ENCODE measurements around the gene BRD7.
"Not testable (repeated sequence)": the region's sequence is repeated elsewhere in the genome, so short reads cannot be mapped to it uniquely, and the experiment has no call there.

The BRD7 gene

GRCh38 chr16:50354629-50355456 is 13.9 kb downstream of the BRD7 start:
- no peak for DNase-seq

GRCh38 chr16:50354082-50354481 is 14.7 kb downstream of the BRD7 start:
- no peak for DNase-seq

- no peak for DNase-seq
These were observed 16.8 kb downstream of the BRD7 start for GRCh38 chr16:50351952-50352351.

- DNase-seq = no peak
These were observed 17.7 kb downstream of the BRD7 start for GRCh38 chr16:50351116-50351515.

- not testable (repeated sequence) for DNase-seq
These were observed 23.6 kb downstream of the BRD7 start for GRCh38 chr16:50345210-50345609.

- DNase-seq = not testable (repeated sequence)
These were observed 25.2 kb downstream of the BRD7 start for GRCh38 chr16:50343566-50343965.

GRCh38 chr16:50340578-50340977 is 28.2 kb downstream of the BRD7 start:
- DNase-seq = no peak

GRCh38 chr16:50338371-50339231 is 30.2 kb downstream of the BRD7 start:
- no peak for DNase-seq

GRCh38 chr16:50336884-50337283 is 31.9 kb downstream of the BRD7 start:
- no peak for DNase-seq

- DNase-seq = no peak
These were observed 33.4 kb downstream of the BRD7 start for GRCh38 chr16:50335196-50335958.

- DNase-seq = no peak
These were observed 34.4 kb downstream of the BRD7 start for GRCh38 chr16:50334106-50334975.

GRCh38 chr16:50332599-50332998 is 36.2 kb downstream of the BRD7 start:
- DNase-seq = no peak

- no peak for DNase-seq
These were observed 37.2 kb downstream of the BRD7 start for GRCh38 chr16:50331570-50331969.

GRCh38 chr16:50329446-50330189 is 39.2 kb downstream of the BRD7 start:
- DNase-seq = no peak

GRCh38 chr16:50326835-50327465 is 41.8 kb downstream of the BRD7 start:
- DNase-seq = no peak

GRCh38 chr16:50326264-50326663 is 42.5 kb downstream of the BRD7 start:
- no peak for DNase-seq

GRCh38 chr16:50324345-50324744 is 44.4 kb downstream of the BRD7 start:
- no peak for DNase-seq

GRCh38 chr16:50323335-50324011 is 45.3 kb downstream of the BRD7 start:
- DNase-seq = no peak

GRCh38 chr16:50322333-50322732 is 46.5 kb downstream of the BRD7 start:
- no peak for DNase-seq

GRCh38 chr16:50320310-50320709 is 48.5 kb downstream of the BRD7 start:
- DNase-seq = no peak

Data from NCI-H187 (cell line).